Effector CD4-positive, alpha-beta T cell (primary cell): ENCODE data around the gene GPR15LG.
"Not testable (repeated sequence)": the region's sequence is repeated elsewhere in the genome, so short reads cannot be mapped to it uniquely, and the experiment has no call there.

Experiments
- DNase-seq: peaks from one replicate; pipeline ENCODE4 v3.0.0-alpha.2; 2020

Gene GPR15LG

GRCh38 chr10:84166620-84167288, 6.8 kb upstream of the GPR15LG start:
- DNase-seq = no peak

GRCh38 chr10:84167289-84167653, 6.3 kb upstream of the GPR15LG start:
- not testable (repeated sequence) for DNase-seq

- DNase-seq = not testable (repeated sequence)
Observed at GRCh38 chr10:84168382-84168781, 5.2 kb upstream of the GPR15LG start.

GRCh38 chr10:84171237-84171636, 2.4 kb upstream of the GPR15LG start:
- DNase-seq = not testable (repeated sequence)

GRCh38 chr10:84171700-84172466, 1.7 kb upstream of the GPR15LG start:
- DNase-seq = not testable (repeated sequence)

- DNase-seq = no peak
Observed at GRCh38 chr10:84172467-84173356, 889 bp upstream of the GPR15LG start.

- DNase-seq = no peak
Observed at GRCh38 chr10:84175436-84175835, 1.8 kb downstream of the GPR15LG start.

GRCh38 chr10:84176351-84176750, 2.8 kb downstream of the GPR15LG start:
- no peak for DNase-seq

- DNase-seq = no peak
Observed at GRCh38 chr10:84176836-84177474, 3.4 kb downstream of the GPR15LG start.

GRCh38 chr10:84177541-84178141, 4.0 kb downstream of the GPR15LG start:
- DNase-seq = peak; percentile 11

- DNase-seq = no peak
Observed at GRCh38 chr10:84178160-84178609, 4.6 kb downstream of the GPR15LG start.

- DNase-seq = peak; percentile 7
Observed at GRCh38 chr10:84179059-84179710, 5.6 kb downstream of the GPR15LG start.

GRCh38 chr10:84180386-84180785, 6.8 kb downstream of the GPR15LG start:
- DNase-seq = not testable (repeated sequence)

- DNase-seq = no peak
Observed at GRCh38 chr10:84181631-84182030, 8.0 kb downstream of the GPR15LG start.

- DNase-seq = no peak
Observed at GRCh38 chr10:84184517-84184916, 10.9 kb downstream of the GPR15LG start.

GRCh38 chr10:84185526-84186175, 12.1 kb downstream of the GPR15LG start:
- DNase-seq = no peak

GRCh38 chr10:84188815-84189214, 15.2 kb downstream of the GPR15LG start:
- no peak for DNase-seq

- DNase-seq = no peak
Observed at GRCh38 chr10:84190621-84191020, 17.0 kb downstream of the GPR15LG start.

GRCh38 chr10:84191106-84191505, 17.5 kb downstream of the GPR15LG start:
- DNase-seq = no peak

GRCh38 chr10:84193327-84193726, 19.7 kb downstream of the GPR15LG start:
- DNase-seq = no peak

GRCh38 chr10:84193846-84194423, 20.3 kb downstream of the GPR15LG start:
- no peak for DNase-seq
